HG02938 (cell line): ENCODE results near the gene ZNF41.
"Not testable (repeated sequence)": the region's sequence is repeated elsewhere in the genome, so short reads cannot be mapped to it uniquely, and the experiment has no call there.

Source experiments
- ATAC-seq: cut with Tn5 transposase; IDR thresholded peaks from one replicate; pipeline ENCODE4 v1.9.1; 2021; ENCODE audit warnings: mild to moderate bottlenecking, moderate library complexity; ENCODE audit not compliant: unreplicated experiment

ZNF41 gene

DNA sequence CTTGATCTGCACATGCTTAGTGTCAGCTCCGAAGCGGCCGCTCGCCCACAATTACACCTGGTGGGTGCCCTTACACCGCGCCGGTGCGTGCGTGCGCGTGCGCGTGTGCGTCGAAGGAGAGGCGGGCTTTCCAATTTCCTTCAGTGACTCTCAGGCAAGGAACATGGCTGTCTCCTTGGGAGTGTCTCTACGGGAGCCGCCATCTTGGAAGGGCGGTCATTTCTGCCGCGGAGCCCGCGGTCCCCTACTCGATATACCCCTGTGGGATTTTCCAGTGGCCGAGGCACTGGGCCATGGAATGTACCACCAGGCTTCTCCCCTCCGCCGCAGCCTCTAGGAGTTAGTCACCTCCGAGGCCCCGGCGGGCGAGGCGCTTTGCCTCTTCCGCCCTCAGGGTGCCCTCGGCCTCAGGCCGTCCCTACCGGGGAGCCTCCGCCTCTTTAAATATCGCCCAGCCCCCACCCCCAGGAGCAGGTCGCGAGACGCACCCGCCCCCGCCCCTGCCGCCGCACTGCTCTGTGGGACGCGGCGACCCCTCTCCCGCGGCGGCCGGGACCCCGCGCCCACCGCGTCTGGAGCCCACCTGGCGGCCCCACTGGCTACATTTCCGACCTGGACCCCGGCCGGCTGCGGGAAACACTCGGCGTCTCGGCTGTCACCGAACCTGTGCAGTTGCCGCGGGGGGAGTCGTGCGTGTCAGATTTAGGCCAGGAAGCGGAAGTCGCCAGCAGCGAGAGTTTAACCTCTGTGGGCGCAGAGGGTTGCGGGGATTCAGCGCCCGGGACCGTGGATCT, at the start of gene ZNF41:
TSS of gene ZNF41 (minus strand) at position 711 of the 794 bp plus-strand sequence. CDS start 15,741 bp downstream, outside the sequence.
- peak; percentile 93 for ATAC-seq

DNA sequence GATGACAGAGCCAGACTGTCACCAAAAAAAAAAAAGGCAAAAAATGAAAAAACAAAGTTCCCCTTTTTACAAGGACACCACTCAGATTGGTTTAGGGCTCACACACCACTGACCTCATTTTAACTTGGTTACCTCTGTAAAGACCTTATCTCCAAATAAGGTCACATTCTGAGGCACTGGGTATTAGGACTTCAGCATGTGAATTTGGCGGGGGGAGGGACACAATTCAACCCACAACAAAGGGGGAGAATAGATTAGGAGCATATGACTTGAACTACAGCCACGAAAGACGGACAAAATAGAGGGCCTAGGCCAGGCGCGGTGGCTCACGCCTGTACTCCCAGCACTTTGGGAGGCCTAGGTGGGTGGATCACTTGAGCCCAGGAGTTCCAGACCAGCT, 47.0 kb upstream of the ZNF41 start:
- no peak for ATAC-seq

DNA sequence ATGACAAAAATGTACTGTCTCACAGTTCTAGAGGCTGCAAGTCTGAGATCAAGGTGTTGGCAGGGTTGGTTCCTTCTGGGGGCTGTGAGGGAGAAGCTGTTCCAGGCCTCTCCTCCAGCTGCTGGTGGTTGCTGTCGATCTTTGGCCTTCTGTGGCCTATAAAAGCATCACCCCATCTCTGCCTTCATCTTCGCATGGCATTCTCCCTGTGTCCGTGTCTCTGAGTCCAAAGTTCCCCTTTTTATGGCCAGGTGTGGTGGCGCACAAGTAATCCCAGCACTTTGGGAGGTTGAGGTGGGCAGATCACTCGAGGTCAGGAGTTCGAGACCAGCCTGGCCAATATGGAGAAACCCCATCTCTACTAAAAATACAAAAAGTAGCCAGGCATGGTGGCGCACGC, 46.5 kb upstream of the ZNF41 start:
- ATAC-seq, result no peak

DNA sequence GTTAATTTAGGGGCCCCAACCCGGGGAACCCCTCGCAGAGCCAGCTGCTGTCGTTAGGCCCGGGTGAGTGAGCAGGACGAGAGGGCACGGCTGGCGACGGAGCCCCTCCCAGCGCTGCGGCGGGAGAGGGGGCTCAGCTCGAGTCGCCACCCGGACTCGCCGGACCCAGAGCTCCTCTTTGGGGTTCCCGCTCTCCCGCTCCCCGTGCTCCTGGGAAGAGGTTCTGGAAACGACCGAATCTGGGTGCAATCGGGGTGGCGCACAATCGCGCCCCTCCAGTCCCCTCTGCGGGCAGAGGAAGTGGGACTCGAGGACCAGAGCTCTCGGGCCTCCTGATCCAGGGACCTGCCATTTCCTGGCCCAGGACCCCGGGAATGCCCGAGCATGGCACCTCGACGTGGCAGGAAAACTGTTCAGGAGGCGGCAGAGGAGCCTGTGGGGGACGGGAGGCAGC, 40.7 kb upstream of the ZNF41 start:
- ATAC-seq, result no peak

DNA sequence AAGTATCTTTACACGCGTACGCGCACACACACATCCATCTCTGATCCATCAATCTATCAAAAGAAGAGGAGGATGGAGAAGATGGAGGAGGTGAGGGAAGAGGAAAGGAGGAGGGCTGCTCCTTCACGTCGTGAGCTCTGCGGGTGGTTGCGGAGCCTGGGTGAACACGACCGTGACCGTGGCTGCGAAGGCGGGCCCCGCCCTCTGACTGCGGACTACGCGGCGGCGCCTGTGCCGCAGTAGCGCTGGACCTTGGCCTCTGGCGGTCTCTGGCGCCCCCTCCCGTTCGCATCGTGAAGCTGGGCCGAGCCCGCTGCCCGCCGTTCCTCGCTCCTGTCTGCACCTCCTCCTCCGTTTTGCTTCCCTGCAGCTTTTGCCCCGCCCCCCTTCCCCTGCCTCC, 40.3 kb upstream of the ZNF41 start:
- peak; percentile 56 for ATAC-seq

DNA sequence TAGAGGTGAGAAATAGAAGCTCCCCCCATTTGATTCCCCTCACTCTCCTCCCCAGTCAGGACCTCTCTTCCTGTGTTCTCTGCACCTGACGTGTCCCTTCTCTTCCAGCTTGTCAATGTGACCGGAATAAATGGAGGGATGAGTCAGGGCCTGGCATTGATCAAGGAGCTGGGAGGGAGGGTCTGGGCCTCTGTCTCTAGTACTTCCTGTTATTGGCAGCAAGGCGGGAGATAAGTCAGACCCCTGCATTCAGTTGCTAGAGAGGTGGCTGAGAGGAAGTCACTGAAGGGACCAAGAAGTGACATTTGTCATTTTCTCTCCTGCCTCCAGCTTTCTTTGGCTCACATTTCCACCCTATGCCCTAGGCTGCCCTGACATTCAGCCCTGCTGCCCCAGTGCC, 35.1 kb upstream of the ZNF41 start:
- ATAC-seq, result no peak

DNA sequence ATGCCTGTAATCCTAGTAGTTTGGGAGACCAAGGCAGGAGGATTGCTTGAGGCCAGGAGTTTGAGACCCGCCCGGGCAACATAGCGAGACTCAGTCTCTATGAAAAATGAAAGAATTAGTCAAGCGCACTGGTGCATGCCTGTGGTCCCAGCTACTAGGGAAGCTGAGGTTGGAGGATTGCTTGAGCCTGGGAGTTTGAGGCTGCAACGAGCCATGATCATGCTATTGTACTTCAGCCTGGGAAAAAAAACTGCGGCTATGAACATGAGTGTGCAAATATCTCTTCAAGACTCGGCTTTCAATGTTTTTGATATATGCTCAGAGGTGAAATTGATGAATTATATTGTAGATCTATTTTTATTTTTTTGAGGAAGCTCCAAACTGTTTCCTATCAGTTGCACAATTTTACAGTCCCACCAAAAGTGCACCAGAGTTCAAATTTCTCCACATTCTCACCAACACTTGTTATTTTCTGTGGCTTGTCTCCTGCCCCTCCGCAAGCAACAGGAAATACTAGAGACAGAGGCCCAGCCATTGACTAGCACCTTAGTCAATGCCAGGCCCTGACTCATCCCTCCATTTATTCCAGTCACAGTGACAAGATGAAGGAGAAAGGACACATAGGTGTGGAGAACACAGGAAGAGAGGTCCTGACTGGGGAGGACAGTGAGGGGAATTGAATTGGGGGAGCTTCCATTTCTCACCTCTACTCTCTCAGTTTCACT, 33.1 kb upstream of the ZNF41 start:
- ATAC-seq, result no peak

DNA sequence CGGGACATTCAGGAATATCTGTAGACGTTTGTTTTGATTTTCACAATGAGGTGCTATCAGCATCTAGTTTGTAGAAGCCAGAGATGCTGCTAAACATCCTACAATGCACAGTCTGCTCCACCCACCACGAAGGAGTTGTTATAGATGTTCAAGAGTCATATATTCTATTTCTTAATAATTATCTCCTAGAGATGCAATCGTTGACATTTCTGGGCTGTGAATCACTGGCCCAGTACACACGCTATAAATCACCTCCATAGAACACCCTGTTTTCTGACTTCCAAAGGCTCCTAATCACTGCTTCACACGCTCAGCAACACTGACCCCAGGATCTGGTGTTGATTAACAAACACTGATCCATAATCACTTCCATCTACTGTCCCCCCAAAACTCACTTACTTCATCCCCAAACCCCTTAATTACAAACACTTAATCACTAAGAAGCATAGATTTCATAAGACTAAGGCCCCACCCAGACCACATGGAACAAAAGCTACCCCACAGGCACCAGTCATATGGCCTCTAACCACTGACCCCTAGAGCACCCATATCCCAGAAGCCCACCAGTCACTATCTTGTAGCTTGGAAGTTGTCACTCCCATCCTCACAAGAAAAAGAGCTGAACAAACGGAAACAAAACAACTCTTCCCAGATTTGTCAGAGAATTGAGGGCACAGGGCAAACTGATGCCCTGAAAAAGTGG, 31.7 kb upstream of the ZNF41 start:
- no peak for ATAC-seq

DNA sequence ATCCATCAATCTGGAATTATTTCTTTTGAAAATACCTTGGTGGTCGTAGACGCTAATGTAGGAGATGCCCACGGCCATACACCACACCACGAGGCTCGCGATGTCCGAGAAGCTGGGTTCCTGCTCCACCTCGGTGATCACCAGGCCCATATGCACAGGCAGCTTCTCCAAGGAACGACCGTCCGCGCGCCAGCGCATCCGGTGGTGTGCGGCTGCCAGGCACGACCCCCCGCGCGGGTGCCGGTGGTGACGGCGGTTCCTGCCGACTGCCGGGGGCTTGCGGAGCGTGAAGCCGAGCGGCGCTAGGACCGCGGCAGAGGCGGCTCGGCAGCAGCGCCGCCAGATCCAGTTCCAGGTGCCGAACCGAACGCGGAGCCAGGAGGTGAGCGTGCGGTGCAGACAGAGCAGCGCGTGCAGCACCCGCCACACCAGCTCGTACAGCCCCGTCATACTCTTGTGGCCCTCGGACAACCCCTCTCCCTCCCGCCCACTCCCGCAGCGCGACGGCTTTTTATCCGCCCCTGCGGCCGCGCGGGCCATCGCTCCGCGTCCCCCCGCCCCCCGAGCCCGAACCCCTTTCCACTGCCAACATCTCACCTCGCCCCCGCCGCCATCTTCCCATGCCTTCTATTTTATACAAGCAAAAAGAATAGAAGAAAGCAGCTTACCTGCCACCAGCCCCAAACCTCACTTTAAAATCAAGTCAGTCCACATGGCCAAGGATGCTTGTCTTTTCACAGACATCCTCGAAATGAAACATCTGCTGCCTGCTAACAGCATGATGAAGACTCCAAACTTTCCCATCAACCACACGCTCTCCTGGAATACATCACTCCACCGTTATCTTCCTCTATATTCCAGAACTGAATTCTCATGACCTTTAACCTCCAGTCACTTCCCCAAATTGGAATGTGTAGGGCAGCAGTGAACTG, 30.3 kb upstream of the ZNF41 start:
- peak; percentile 51 for ATAC-seq

DNA sequence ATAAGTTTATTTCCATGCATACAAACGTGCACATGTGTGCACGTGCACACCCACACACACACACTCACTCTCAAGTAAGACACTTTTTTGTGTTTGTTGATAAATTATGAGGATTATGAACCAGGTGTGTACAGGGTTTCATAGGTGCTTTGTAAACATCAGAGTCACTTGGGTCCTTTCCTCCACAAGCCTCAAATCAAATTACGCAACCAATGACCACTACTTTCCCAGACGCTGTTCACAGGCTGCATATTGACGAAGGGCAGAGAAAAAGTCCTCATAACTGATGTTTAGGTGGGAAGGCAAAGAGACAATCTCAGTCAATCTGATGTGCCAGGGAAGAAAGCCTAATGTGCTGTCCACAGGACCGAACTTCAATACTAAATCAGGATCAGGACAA, 29.4 kb upstream of the ZNF41 start:
- ATAC-seq, result not testable (repeated sequence)

DNA sequence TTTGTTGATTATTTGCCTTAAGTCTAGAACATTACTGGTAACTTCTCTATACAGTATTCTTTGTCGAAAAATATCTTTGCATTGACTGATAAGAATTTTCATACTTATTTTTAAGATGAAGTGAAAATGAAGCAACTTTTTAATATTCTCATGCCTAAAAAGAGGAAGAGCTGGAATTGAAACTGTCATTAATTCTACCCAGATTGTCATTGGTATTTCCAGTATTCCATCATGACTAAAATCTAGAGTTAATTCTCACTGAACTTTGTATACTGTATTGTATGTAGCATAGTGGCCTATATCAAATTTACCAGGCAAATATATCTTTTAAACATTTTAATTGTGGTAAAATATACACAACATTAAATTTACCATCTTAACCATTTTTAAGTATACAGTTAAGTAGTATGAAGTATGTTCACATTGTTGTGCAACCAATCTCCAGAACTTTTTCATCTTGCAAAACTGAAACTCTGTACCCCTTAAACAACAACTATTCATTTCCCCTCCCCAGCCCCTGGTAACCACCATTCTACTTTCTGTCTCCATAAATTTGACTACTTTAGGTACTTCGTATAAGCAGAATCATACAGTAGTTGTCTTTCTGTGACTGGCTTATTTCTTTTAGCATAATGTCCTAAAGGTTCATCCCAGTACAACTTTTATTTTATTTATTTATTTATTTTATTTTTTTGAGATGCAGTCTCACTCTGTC, 24.3 kb upstream of the ZNF41 start:
- ATAC-seq, result no peak

DNA sequence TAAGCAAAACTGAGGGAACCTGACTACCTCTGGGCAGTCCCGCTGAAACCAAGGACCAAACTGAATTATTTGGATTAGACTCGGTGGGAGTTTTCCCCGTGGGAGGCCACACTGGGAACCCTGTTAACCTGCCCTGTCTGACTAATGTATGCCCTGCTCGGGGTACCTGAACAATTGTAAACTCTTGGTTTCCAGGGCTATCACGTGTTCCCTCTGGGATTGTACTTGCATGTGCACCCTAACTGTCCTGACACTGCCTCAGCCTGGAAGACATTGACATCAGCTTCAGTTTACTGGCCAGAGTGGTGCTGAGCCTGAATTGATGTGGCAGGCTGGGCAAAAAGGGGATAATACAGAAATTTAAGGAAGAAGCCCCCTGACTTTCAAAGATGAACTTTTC, 20.1 kb upstream of the ZNF41 start:
- ATAC-seq, result no peak

DNA sequence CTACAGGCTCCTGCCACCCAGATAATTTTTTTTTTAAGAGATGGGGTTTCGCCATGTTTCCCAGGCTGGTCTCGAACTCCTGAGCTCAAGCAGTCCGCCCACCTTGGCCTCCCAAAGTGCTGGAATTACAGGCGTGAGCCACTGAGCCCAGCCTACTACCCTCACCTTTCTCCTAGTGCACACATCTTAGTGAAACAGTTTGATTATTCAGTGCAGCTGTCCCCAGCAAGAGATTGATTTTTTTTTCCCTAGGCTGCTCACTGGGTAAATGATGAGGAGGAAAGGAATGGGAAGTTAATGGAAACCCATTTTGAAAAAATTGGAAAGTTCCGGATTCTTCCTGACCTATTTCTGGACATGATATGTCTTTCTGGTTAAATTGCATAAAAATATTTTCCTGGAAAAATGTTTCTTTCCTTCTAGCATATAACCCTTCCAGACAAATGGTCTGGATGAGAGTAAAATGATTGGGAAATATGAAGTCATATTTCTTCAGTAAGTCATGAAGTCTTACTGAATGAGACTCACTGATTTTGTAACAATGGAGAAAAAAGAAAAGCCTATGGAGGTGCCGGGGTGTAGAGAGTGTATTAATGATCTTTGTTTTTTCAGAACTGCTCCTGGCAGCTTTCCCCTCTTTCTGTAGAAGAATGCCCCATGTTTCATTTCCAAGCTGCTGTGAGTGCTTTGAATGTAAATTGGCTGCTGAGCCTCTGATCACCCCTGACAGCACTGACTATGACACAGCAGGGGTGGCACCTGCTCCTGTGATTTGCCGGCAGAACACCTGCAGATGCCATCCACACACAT, 19.5 kb upstream of the ZNF41 start:
- ATAC-seq, result no peak

DNA sequence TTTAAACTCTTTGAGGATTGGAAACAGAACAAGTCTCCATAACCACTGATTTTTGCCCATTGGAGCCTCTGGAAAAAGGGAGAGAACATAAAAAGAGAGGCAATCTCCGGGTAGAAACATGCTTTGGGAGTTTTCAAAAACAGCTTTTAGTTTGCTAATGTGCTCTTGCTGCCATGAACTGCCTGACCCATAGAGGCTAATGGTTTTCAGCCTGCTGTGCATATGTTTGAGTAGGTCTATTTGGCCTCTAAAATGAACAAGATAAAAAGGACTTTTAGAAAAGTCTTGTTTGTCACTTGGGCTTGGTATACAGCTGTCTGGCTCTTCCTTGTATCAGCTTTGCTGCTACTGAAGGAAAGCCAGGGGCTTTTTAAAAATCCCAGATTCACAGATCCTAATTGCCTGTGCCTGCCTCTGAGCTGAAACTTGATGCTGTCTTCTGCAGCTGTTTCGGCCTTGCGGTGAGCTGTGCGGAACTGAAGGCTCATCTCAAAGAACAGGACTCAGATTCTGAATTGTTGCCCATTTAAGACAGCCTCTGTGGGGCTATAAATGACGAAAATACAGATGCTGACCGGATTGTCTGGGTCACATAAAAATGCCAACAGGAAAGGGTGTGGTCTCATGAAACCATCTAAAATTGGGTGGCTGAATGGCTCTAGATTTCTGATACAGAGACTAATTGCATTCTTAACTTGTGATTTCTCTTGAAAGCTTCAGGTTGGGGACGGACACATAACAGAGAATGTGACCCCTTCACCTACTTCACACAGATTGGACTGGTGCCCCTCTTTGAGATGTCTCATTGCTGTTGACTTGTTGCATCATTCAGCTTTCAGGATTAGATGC, 18.4 kb upstream of the ZNF41 start:
- no peak for ATAC-seq

DNA sequence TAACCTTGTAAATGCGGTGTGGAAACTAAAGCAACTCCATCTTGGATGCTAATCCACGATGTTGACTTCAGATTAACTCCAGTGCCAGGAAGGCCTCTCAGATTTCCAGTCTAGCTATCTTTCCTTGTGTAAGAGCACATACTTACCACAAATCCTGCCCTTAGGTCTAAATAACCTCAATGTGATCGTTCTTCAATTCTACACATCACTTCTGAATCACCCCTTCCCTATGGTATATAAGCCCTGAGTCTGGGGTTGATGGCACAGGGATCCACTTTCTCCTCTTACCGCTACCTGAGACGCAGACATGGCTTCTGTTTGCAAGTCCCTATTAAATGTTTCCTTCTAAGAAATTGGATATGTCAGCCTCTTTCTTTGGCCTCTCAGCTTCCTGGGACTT, 17.5 kb upstream of the ZNF41 start:
- ATAC-seq, result no peak

DNA sequence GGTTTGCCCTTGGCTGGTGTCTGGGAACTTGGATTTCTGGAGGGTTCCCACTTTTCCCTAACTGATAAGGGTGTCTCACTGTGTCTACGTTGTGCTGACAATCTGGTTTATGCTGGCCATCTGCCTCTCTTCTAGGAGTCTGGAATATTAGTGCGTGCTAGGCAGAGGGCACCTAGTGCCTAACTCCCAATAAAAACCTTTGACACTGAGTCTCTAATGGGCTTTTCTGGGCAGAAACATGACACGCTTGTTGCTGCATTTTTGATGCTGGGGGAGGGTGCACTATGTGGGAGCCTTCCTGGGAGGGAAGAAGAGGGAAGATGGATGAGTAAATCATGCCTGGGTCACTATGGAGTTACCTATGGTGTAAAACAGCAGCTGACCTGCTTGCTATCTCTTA, 16.3 kb upstream of the ZNF41 start:
- no peak for ATAC-seq

DNA sequence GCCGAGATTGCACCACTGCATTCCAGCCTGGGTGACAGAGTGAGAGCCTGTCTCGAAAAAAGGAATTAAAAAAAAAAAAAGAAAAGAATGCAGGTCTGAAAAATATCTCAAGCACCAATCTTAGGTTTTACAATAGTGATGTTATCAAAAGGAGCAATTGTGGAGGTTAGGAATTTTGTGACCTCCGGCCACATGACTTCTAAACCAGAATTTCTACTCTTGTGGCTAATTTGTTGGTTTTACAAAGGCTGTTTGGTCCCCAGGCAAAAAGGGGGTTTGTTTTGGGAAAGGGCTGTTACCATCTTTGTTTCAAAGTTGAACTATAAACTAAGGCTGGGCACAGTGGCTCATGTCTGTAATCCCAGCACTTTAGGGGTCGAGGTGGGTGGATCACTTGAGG, 15.4 kb upstream of the ZNF41 start:
- no peak for ATAC-seq

DNA sequence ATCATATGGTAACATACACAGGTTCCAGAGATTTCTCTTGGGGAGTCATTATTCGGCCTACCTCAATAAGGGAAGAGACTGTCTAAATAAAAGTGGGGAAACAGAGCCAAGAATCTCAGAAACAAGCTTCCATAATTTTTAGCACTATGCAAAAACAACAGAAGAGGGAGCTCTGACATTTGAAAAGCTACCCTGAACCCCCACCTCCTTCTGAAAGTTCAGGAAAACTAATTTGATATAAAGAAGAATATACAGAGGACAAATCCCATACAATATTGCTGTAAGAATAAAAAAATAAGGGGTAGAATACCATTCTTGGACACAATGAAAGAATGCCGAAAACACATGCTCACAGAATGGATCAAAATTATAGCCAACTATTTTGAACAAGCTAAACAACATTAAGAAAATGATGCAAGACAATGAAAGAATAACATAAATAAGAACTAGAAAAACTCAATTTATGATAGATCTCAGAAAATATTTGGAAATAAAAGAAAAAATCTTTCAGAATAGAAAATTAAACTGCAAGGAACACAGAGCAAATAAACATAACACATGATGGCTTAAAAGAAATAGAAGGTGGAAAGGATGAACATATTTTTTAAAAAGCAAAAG, 14.4 kb upstream of the ZNF41 start:
- no peak for ATAC-seq
